Ovary (tissue), 3 donors: ENCODE data around the gene PAQR5.

Experiments
- CTCF ChIP-seq, 3 donors: fragments of 450-650 bp in 2 of 3; fragments of 200-600 bp in 1 of 3; IDR thresholded peaks; one replicate each; pipeline versions ENCODE4 v1.5.1 to v1.8.0; 2016 to 2022; ENCODE audit warnings: antibody characterized with exemption in 3 of 3, mild to moderate bottlenecking in 1 of 3
- EP300 ChIP-seq: sonication (generic); formaldehyde crosslinking; IDR thresholded peaks from one replicate; pipeline ENCODE4 v1.6.1; 2017; ENCODE audit warnings: antibody characterized with exemption
- donor health status: DM: no; HTN: no; CAD: no.

GRCh38 chr15:69308949-69309348 lies 10.2 kb downstream of the PAQR5 start:
- TF ChIP-seq CTCF (IDR thresholded peaks at IDR 0.05) = no peak
- no peak for TF ChIP-seq EP300
